Measurements from ENCODE around the gene DDR2. TPM values are rescaled to one million over a fixed set of nuclear protein-coding genes. Genes with fewer than 3 reads are reported as not detected.

Gene DDR2
- total RNA-seq, 1 donor from 2014 or later = 0.33 TPM

DNA sequence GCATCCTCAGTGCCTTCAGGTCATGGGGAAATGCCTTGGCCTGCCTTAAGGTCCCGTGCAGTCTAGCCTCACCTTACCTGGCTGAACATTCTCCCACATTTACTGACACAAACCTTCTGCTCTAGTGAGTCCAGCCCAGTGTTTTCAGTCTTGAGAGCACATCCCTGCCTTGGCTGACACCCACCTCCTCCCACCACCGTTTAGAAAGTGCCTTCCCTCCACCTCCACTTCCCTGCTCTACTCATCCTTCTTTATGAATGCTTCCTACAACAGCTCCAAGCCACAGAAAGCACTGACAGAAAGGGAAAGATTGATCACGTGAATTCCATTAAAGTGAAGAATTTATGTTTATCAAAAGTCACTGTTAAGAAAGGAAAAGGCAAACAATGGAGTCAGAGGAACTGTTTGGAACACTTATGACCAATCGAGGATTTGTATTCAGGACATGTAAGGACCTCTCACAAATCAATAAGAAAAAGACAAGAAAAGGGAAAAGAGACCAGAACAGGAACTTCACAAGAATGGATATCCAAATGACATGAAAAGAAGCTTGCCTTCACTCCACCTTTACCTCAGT is 59.8 kb downstream of the DDR2 start:
- no peaks in the 10 kb centered on the region for H3K36me3 Mint-ChIP-seq (ENCODE audit: low read depth, unreplicated experiment)
- no peak overlapping the region for H3K4me3 Mint-ChIP-seq (ENCODE audit: unreplicated experiment)
- no peak for DNase-seq (ENCODE audit: low spot score)
- TF ChIP-seq, protein P1, sequence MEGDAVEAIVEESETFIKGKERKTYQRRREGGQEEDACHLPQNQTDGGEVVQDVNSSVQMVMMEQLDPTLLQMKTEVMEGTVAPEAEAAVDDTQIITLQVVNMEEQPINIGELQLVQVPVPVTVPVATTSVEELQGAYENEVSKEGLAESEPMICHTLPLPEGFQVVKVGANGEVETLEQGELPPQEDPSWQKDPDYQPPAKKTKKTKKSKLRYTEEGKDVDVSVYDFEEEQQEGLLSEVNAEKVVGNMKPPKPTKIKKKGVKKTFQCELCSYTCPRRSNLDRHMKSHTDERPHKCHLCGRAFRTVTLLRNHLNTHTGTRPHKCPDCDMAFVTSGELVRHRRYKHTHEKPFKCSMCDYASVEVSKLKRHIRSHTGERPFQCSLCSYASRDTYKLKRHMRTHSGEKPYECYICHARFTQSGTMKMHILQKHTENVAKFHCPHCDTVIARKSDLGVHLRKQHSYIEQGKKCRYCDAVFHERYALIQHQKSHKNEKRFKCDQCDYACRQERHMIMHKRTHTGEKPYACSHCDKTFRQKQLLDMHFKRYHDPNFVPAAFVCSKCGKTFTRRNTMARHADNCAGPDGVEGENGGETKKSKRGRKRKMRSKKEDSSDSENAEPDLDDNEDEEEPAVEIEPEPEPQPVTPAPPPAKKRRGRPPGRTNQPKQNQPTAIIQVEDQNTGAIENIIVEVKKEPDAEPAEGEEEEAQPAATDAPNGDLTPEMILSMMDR (IDR thresholded peaks at IDR 0.05; ENCODE audit: unreplicated experiment) = no peak
- H3K4me1 Mint-ChIP-seq (ENCODE audit: unreplicated experiment) = peaks cover 47% of the 10 kb centered on the region
- no peak overlapping the region for H3K27ac Mint-ChIP-seq (ENCODE audit: unreplicated experiment)
- peaks cover 4% of the 10 kb centered on the region for H3K27me3 Mint-ChIP-seq (ENCODE audit: unreplicated experiment)
- no peaks in the 10 kb centered on the region for H3K9me3 Mint-ChIP-seq (ENCODE audit: unreplicated experiment)

DNA sequence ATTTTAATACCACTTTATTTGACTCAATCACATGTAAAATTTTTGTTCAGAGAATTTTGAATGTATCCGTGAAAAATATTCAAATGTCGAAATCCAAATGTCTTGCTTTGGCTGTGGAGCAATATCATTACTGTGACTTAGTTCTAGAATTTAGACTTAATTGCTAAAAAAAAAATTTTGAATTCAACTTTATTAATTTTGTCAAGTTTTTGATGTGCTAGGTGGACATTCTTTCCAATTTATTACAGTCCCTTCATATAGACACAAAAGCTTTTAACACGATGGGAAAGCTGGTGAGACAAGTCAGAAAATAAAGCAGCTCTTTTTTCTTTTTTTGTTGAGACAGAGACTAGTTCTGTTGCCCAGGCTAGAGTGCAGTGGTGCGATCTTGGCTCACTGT is 62.6 kb downstream of the DDR2 start:
- no peak overlapping the region for H3K27ac Mint-ChIP-seq (ENCODE audit: unreplicated experiment)
- peaks cover 1% of the 10 kb centered on the region for H3K27me3 Mint-ChIP-seq (ENCODE audit: unreplicated experiment)
- H3K4me1 Mint-ChIP-seq (ENCODE audit: unreplicated experiment) = peaks cover 50% of the 10 kb centered on the region
- H3K9me3 Mint-ChIP-seq (ENCODE audit: unreplicated experiment) = no peaks in the 10 kb centered on the region
- H3K36me3 Mint-ChIP-seq (ENCODE audit: low read depth, unreplicated experiment) = no peaks in the 10 kb centered on the region
- no peak for DNase-seq (ENCODE audit: low spot score)
- no peak overlapping the region for H3K4me3 Mint-ChIP-seq (ENCODE audit: unreplicated experiment)
- TF ChIP-seq, protein P1 (IDR thresholded peaks at IDR 0.05; ENCODE audit: unreplicated experiment) = no peak

DNA sequence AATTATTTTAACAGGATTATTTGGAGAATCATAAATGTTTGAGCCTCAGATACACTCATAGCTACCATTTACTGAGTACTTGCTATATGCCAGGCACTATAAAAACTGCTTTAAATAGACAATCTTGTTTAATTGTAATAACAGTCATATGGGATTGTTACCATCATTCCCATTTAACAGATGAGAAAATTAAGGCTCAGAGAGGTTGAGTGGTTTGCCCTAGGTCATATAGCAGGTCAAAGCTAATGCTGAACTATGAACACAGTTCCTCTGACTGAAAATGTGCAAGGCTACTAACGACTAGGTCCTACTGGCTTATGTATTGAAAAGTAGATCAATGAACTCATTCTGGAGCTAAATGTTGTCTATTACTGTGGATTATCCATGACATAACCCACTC is 63.4 kb downstream of the DDR2 start:
- peak overlapping the region; percentile 79 for H3K27ac Mint-ChIP-seq (ENCODE audit: unreplicated experiment)
- TF ChIP-seq, protein P1 (IDR thresholded peaks at IDR 0.05; ENCODE audit: unreplicated experiment) = no peak
- no peak for DNase-seq (ENCODE audit: low spot score)
- no peaks in the 10 kb centered on the region for H3K9me3 Mint-ChIP-seq (ENCODE audit: unreplicated experiment)
- peaks cover 44% of the 10 kb centered on the region for H3K4me1 Mint-ChIP-seq (ENCODE audit: unreplicated experiment)
- peaks cover 1% of the 10 kb centered on the region for H3K27me3 Mint-ChIP-seq (ENCODE audit: unreplicated experiment)
- no peak overlapping the region for H3K4me3 Mint-ChIP-seq (ENCODE audit: unreplicated experiment)
- no peaks in the 10 kb centered on the region for H3K36me3 Mint-ChIP-seq (ENCODE audit: low read depth, unreplicated experiment)

DNA sequence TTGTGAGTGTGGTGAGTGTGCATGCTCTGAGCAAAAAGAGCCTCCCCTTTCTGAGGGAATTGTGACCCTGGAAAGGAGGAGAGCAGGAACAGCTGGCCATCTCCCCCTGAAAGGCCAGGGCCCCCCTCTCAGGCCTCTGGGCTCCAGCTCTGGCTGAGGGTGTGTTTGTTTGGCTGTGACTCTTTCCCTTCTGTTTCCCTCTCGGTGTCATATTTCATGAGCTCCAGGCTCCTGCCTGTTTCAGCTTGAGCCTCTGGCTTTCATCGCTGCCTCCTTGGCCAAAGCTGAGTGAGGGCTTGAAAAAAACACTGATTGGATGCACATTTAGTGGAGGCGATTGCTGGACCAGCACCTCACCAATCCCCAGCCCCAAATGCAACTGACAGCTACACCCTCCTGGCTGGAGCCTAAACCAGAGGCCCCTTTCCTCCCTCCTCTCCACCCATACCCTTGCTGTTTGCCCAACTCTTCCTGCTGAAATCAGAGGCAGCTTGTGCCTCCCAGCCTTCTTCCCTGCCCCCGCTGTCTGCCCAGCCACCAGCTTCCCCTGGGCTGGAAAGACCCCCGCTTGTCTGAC is 64.1 kb downstream of the DDR2 start:
- H3K27ac Mint-ChIP-seq (ENCODE audit: unreplicated experiment) = peak overlapping the region; percentile 82
- no peaks in the 10 kb centered on the region for H3K36me3 Mint-ChIP-seq (ENCODE audit: low read depth, unreplicated experiment)
- H3K4me1 Mint-ChIP-seq (ENCODE audit: unreplicated experiment) = peaks cover 37% of the 10 kb centered on the region
- H3K27me3 Mint-ChIP-seq (ENCODE audit: unreplicated experiment) = peaks cover 1% of the 10 kb centered on the region
- no peak overlapping the region for H3K4me3 Mint-ChIP-seq (ENCODE audit: unreplicated experiment)
- peak; percentile 59 for DNase-seq (ENCODE audit: low spot score)
- TF ChIP-seq, protein P1 (IDR thresholded peaks at IDR 0.05; ENCODE audit: unreplicated experiment) = no peak
- no peaks in the 10 kb centered on the region for H3K9me3 Mint-ChIP-seq (ENCODE audit: unreplicated experiment)

DNA sequence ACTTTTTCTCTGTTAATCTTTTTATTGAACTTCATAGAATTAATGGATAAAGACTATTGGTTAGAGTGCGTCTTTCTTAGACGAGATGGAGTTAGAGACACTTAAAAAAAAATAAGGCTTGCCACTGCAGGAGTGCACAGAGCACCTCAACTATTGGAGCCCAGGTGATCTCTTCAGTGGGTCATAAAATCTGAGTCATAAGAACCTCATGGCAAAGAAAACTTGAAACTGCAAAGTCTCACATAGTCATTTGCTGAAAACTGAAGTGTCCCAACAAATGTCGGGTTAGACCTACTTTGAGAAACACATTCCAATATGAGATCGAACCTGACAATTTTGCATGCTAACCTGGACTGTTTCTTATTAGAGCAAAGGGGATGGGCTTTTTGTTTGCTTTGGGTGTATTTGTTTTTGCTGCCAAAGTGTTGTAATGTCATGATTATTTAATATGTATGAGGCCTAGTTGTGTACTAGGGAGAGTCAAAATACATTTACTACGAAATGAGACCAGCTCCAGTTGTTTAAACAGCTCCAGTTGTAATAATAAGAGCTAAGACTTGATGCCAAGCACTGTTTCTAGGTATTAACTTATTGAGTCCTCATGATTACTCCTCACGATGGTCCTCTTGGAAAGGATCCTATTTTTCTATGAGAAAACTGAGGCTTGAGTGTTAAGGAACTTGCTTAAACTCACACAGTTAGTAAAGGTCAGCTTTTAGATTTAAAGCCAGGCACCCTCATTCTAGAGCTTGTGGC is 65.1 kb downstream of the DDR2 start:
- peaks cover 27% of the 10 kb centered on the region for H3K4me1 Mint-ChIP-seq (ENCODE audit: unreplicated experiment)
- no peak overlapping the region for H3K4me3 Mint-ChIP-seq (ENCODE audit: unreplicated experiment)
- H3K36me3 Mint-ChIP-seq (ENCODE audit: low read depth, unreplicated experiment) = no peaks in the 10 kb centered on the region
- no peak for DNase-seq (ENCODE audit: low spot score)
- H3K27ac Mint-ChIP-seq (ENCODE audit: unreplicated experiment) = peak overlapping the region; percentile 82
- H3K9me3 Mint-ChIP-seq (ENCODE audit: unreplicated experiment) = no peaks in the 10 kb centered on the region
- peaks cover 1% of the 10 kb centered on the region for H3K27me3 Mint-ChIP-seq (ENCODE audit: unreplicated experiment)
- TF ChIP-seq, protein P1 (IDR thresholded peaks at IDR 0.05; ENCODE audit: unreplicated experiment) = no peak
